HepG2 (cell line): ENCODE data around the gene ACACB. TPM values are rescaled to one million over a fixed set of nuclear protein-coding genes. Genes with fewer than 3 reads are reported as not detected.

Experiments
- ATAC-seq: fragments of 200-7000 bp; cut with Tn5 transposase; 3 replicates; pipeline ENCODE4 v1.9.1; 2020; ENCODE audit warnings: mild to moderate bottlenecking, moderate library complexity
- BruUV-seq: library from RNA; stranded (reverse); fragments of 400-500 nt; replicated peaks from 2 replicates; lab custom pipeline; 2021; lab: Mats Ljungman, UMichigan
- CTCF ChIA-PET: fragments of 300-600 bp; formaldehyde crosslinking; extraction: SDS; loops from one replicate; lab custom pipeline; 2021; ENCODE audit warnings: low total read pairs, inconsistent platforms, low intra/inter-chr PET ratio; lab: Yijun Ruan, JAX
- POLR2A ChIA-PET: fragments of 350-600 bp; sonication (Branson Sonifier 250); formaldehyde crosslinking; loops from one replicate; lab custom pipeline; 2020; ENCODE audit warnings: antibody characterized with exemption, inconsistent platforms; lab: Yijun Ruan, JAX
- DNase-seq: peaks from one replicate; pipeline ENCODE4 v3.0.0-alpha.2; 2015; ENCODE audit warnings: low spot score
- FAIRE-seq: peaks from 3 replicates; lab custom pipeline; 2011; peaks lifted over from hg19 to GRCh38; lab: Jason Lieb, UNC
- H2AFZ ChIP-seq: one replicate; pipeline ENCODE4 v1.6.1; 2011; ENCODE audit warnings: low read length, inconsistent platforms
- H3K27ac ChIP-seq: fragments of 300-600 bp; 3 replicates; pipeline ENCODE4 v1.8.0; 2011; ENCODE audit warnings: mixed run types, mild to moderate bottlenecking, mixed read lengths, low read length, inconsistent platforms; ENCODE audit not compliant: insufficient read depth; ENCODE audit errors: extremely low read length
- H3K27me3 ChIP-seq, 2 experiments: fragments of 200-600 bp in 1 of 2; 2 replicates in 1 of 2; 3 replicates in 1 of 2; pipeline versions ENCODE4 v1.6.0 to v1.8.0; 2011; ENCODE audit warnings: low read length in 2 of 2, mild to moderate bottlenecking in 2 of 2, moderate library complexity in 2 of 2, inconsistent platforms in 1 of 2; ENCODE audit not compliant: insufficient read depth in 2 of 2, control insufficient read depth in 1 of 2
- H3K36me3 ChIP-seq, 2 experiments: fragments of 200-600 bp in 1 of 2; replicated peaks in 1 of 2; 2 replicates in 1 of 2; 3 replicates in 1 of 2; pipeline versions ENCODE4 v1.5.1 to v1.8.0; 2011; ENCODE audit warnings: low read length in 2 of 2, inconsistent platforms in 1 of 2; ENCODE audit not compliant: insufficient read depth in 2 of 2, control insufficient read depth in 1 of 2
- H3K4me1 ChIP-seq: 2 replicates; pipeline ENCODE4 v1.5.1; 2012; ENCODE audit warnings: low read length, inconsistent platforms; ENCODE audit not compliant: insufficient read depth
- H3K4me2 ChIP-seq: 2 replicates; pipeline ENCODE4 v1.6.0; 2011; ENCODE audit warnings: low read depth, low read length, inconsistent platforms
- H3K4me3 ChIP-seq, 3 experiments: fragments of 200-600 bp in 1 of 3; sonication (generic), shearing (Covaris generic) in 1 of 3; replicated peaks in 1 of 3; 2 replicates each; pipeline ENCODE4 v1.5.1; 2011 to 2016; ENCODE audit warnings: low read length in 3 of 3, inconsistent platforms in 2 of 3, low read depth in 2 of 3, mild to moderate bottlenecking in 2 of 3, control low read depth in 1 of 3, mixed read lengths in 1 of 3; ENCODE audit not compliant: insufficient read depth in 1 of 3
- H3K79me2 ChIP-seq: one replicate; pipeline ENCODE4 v1.6.1; 2011; ENCODE audit warnings: low read length, inconsistent platforms; ENCODE audit not compliant: insufficient read depth
- H3K9ac ChIP-seq: 2 replicates; pipeline ENCODE4 v1.6.0; 2011; ENCODE audit warnings: mild to moderate bottlenecking, low read depth, low read length, inconsistent platforms; ENCODE audit not compliant: insufficient read depth
- H3K9me3 ChIP-seq: 2 replicates; pipeline ENCODE4 v1.5.1; 2012; ENCODE audit warnings: mild to moderate bottlenecking, low read length
- H4K20me1 ChIP-seq: 2 replicates; pipeline ENCODE4 v1.6.0; 2011; ENCODE audit warnings: inconsistent platforms, mild to moderate bottlenecking, low read length, moderate library complexity; ENCODE audit not compliant: insufficient read depth
- ARNT ChIP-seq: fragments of 450-650 bp; IDR thresholded peaks from 2 replicates; pipeline ENCODE4 v1.6.1; 2017
- EHMT2 ChIP-seq: fragments of 200-600 bp; sonication (generic); IDR thresholded peaks from 2 replicates; pipeline ENCODE4 v1.7.0; 2017; ENCODE audit warnings: antibody characterized with exemption, low read depth, low read length, borderline replicate concordance
- ISL2 ChIP-seq: sonication (generic); formaldehyde crosslinking; IDR thresholded peaks from 2 replicates; pipeline ENCODE4 v1.5.0; 2020; ENCODE audit warnings: missing genetic modification reagents
- KLF16 ChIP-seq, 2 experiments: sonication (generic) in 1 of 2; formaldehyde crosslinking in 1 of 2; IDR thresholded peaks; 2 replicates each; pipeline versions ENCODE4 v1.6.1 to v1.8.0; 2016 to 2023; ENCODE audit warnings: missing genetic modification reagents in 2 of 2, missing compliant biosample characterization in 1 of 2
- SIX1 ChIP-seq: sonication (generic); formaldehyde crosslinking; IDR thresholded peaks from 2 replicates; pipeline ENCODE4 v1.4.0; 2020; ENCODE audit warnings: missing genetic modification reagents, borderline replicate concordance
- TBX3 ChIP-seq: fragments of 450-650 bp; IDR thresholded peaks from 2 replicates; pipeline ENCODE4 v1.6.1; 2017; ENCODE audit warnings: antibody characterized with exemption, mild to moderate bottlenecking, inconsistent platforms, borderline replicate concordance
- ZFYVE20 ChIP-seq: sonication (generic); formaldehyde crosslinking; IDR thresholded peaks from 2 replicates; pipeline ENCODE4 v1.8.0; 2023; ENCODE audit warnings: low read depth, mild to moderate bottlenecking, moderate library complexity, missing genetic modification reagents, borderline replicate concordance
- ZNF274 ChIP-seq: sonication (generic); formaldehyde crosslinking; IDR thresholded peaks from 2 replicates; pipeline ENCODE4 v1.5.1; 2020; ENCODE audit warnings: mild to moderate bottlenecking, missing genetic modification reagents
- ZNF567 ChIP-seq: sonication (generic); formaldehyde crosslinking; IDR thresholded peaks from 2 replicates; pipeline ENCODE4 v1.8.1; 2023; ENCODE audit warnings: mild to moderate bottlenecking, missing genetic modification reagents, borderline replicate concordance
- ZNF713 ChIP-seq: sonication (generic); formaldehyde crosslinking; IDR thresholded peaks from 2 replicates; pipeline ENCODE4 v1.4.0; 2020; ENCODE audit warnings: mild to moderate bottlenecking, missing genetic modification reagents
- ZNF780A ChIP-seq: sonication (generic); formaldehyde crosslinking; IDR thresholded peaks from 2 replicates; pipeline ENCODE4 v1.8.0; 2022; ENCODE audit warnings: mild to moderate bottlenecking, missing genetic modification reagents, moderate library complexity
- WGBS: methylation state at CpG from one replicate; pipeline ENCODE4 v1.1.6; 2017; ENCODE audit warnings: low lambda C conversion rate; 5-methylcytosine and 5-hydroxymethylcytosine counted together
- in situ Hi-C: cut with HindIII; loops from 2 replicates; pipeline ENCODE4 v1.10.0; 2017; ENCODE audit warnings: low pct_unique_long_range_greater_than_20kb; ENCODE audit not compliant: extremely low pct_ligation_motif_present
- intact Hi-C: fragments of 100-400 bp; cut with micrococcal nuclease; formaldehyde crosslinking; loops from one replicate; pipeline ENCODE4 v1.10.0; 2022; ENCODE audit not compliant: unreplicated experiment
- polyA plus RNA-seq, 8 experiments: library from polyadenylated mRNA; depleted of rRNA in 3 of 8; stranded (reverse) in 7 of 8; unstranded in 1 of 8; fragments of >200 nt; fragmentation: Illumina TruSeq in 4 of 8; extraction: Trizol in 4 of 8; gene quantifications; 2 replicates each; pipeline versions ENCODE4 v1.2.1 to v1.2.3, GENCODE V29; 2011 to 2016; ENCODE audit warnings: low read depth in 4 of 8, missing spikeins in 1 of 8, mixed read lengths in 1 of 8; ENCODE audit not compliant: insufficient read depth in 1 of 8
- total RNA-seq, 5 experiments: library from RNA; depleted of rRNA; stranded (reverse); fragments of >200 nt; fragmentation: Illumina TruSeq; extraction: Trizol; gene quantifications; 2 replicates each; pipeline ENCODE4 v1.2.3, GENCODE V29; 2016; ENCODE audit warnings: low read depth in 1 of 5
- TF ChIP-seq, protein P1 (sequence below): sonication (generic); formaldehyde crosslinking; IDR thresholded peaks from 2 replicates; pipeline ENCODE4 v1.4.0; 2020; ENCODE audit warnings: mild to moderate bottlenecking, low read depth, missing genetic modification reagents
- TF ChIP-seq, protein P2 (sequence below): sonication (generic); formaldehyde crosslinking; IDR thresholded peaks from 2 replicates; pipeline ENCODE4 v1.5.0; 2020; ENCODE audit warnings: mild to moderate bottlenecking, low read depth, missing genetic modification reagents, borderline replicate concordance
- TF ChIP-seq, protein P3 (sequence below): sonication (generic); formaldehyde crosslinking; IDR thresholded peaks from 2 replicates; pipeline ENCODE4 v1.9.0; 2021; ENCODE audit warnings: missing genetic modification reagents, borderline replicate concordance
- TF ChIP-seq, protein P4 (sequence below): sonication (generic); formaldehyde crosslinking; conservative IDR thresholded peaks from 2 replicates; pipeline ENCODE4 v1.8.1; 2023; ENCODE audit warnings: missing genetic modification reagents

Gene ACACB
- total and polyA plus RNA-seq, 2 of the 13 experiments (the other 11 are each of a cell fraction or from before 2014, with no cell fraction given), result 6.2 to 8.6 TPM

DNA sequence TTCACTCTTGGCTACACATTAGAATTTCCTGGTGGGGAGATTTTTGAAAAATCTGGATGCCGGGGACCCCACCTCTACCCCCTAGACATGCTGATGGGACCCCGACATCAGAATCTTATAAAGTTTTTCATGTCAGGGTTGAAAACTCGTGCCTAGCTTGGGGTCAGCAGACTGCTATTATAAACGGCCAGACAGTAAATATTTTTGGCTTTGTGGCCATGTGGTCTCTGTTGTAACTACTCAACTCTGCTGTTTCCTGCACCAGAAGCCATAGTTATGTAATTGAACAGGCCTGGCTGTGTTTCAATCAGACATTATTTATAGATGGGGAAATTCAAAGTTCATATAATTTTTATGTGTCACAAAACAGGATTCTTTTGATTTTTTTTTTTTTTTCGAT lies 41.6 kb downstream of the ACACB start:
- no peak overlapping the region for H3K27ac ChIP-seq
- ATAC-seq (no peak), DNase-seq (no peak), FAIRE-seq (no peak)
- TF ChIP-seq ZNF713 (CRISPR knock-in tag), result no peak
- TF ChIP-seq KLF16 (CRISPR knock-in tag; IDR thresholded peaks at IDR 0.05), result no peak
- TF ChIP-seq ZNF780A (CRISPR knock-in tag), result no peak
- TF ChIP-seq, protein P1, sequence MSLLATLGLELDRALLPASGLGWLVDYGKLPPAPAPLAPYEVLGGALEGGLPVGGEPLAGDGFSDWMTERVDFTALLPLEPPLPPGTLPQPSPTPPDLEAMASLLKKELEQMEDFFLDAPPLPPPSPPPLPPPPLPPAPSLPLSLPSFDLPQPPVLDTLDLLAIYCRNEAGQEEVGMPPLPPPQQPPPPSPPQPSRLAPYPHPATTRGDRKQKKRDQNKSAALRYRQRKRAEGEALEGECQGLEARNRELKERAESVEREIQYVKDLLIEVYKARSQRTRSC (CRISPR knock-in tag), result no peak
- TF ChIP-seq ARNT, result no peak
- TF ChIP-seq ISL2, result no peak
- TF ChIP-seq ZNF567 (CRISPR knock-in tag), result no peak
- TF ChIP-seq ZNF274 (CRISPR knock-in tag), result no peak
- TF ChIP-seq, protein P2, sequence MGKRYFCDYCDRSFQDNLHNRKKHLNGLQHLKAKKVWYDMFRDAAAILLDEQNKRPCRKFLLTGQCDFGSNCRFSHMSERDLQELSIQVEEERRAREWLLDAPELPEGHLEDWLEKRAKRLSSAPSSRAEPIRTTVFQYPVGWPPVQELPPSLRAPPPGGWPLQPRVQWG (CRISPR knock-in tag), result no peak
- TF ChIP-seq SIX1 (CRISPR knock-in tag), result no peak
- TF ChIP-seq, protein P3, sequence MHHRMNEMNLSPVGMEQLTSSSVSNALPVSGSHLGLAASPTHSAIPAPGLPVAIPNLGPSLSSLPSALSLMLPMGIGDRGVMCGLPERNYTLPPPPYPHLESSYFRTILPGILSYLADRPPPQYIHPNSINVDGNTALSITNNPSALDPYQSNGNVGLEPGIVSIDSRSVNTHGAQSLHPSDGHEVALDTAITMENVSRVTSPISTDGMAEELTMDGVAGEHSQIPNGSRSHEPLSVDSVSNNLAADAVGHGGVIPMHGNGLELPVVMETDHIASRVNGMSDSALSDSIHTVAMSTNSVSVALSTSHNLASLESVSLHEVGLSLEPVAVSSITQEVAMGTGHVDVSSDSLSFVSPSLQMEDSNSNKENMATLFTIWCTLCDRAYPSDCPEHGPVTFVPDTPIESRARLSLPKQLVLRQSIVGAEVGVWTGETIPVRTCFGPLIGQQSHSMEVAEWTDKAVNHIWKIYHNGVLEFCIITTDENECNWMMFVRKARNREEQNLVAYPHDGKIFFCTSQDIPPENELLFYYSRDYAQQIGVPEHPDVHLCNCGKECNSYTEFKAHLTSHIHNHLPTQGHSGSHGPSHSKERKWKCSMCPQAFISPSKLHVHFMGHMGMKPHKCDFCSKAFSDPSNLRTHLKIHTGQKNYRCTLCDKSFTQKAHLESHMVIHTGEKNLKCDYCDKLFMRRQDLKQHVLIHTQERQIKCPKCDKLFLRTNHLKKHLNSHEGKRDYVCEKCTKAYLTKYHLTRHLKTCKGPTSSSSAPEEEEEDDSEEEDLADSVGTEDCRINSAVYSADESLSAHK, result no peak
- TF ChIP-seq ZFYVE20 (CRISPR knock-in tag), result no peak
- no peak for TF ChIP-seq TBX3
- TF ChIP-seq, protein P4, sequence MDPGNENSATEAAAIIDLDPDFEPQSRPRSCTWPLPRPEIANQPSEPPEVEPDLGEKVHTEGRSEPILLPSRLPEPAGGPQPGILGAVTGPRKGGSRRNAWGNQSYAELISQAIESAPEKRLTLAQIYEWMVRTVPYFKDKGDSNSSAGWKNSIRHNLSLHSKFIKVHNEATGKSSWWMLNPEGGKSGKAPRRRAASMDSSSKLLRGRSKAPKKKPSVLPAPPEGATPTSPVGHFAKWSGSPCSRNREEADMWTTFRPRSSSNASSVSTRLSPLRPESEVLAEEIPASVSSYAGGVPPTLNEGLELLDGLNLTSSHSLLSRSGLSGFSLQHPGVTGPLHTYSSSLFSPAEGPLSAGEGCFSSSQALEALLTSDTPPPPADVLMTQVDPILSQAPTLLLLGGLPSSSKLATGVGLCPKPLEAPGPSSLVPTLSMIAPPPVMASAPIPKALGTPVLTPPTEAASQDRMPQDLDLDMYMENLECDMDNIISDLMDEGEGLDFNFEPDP (CRISPR knock-in tag), result no peak
- no peak for TF ChIP-seq EHMT2
- ChIA-PET POLR2A (no interaction called here), CTCF (no interaction called here)
- H3K4me1 ChIP-seq, result peaks cover 33% of the 10 kb centered on the region
- no peak overlapping the region for H3K4me3 ChIP-seq
- BruUV-seq, result no TSS peak
- H4K20me1 ChIP-seq, result no peaks in the 10 kb centered on the region
- H3K4me2 ChIP-seq, result no peak overlapping the region
- H3K9ac ChIP-seq, result no peak overlapping the region
- peaks cover 2% of the 10 kb centered on the region for H3K79me2 ChIP-seq
- 72% methylated on average over 5 of the region's 5 CpGs for WGBS
- H3K27me3 ChIP-seq, result no peaks in the 10 kb centered on the region
- intact Hi-C loops (no loop called here), in situ Hi-C loops (no loop called here)
- no peaks in the 10 kb centered on the region for H3K36me3 ChIP-seq
- H2AFZ ChIP-seq, result no peak overlapping the region
- H3K9me3 ChIP-seq, result no peaks in the 10 kb centered on the region
